Caco-2 (cell line): ENCODE results near the gene TOMM40L. TPM values are rescaled to one million over a fixed set of nuclear protein-coding genes. Genes with fewer than 3 reads are reported as not detected.

Experiments used
- BruUV-seq: library from RNA; stranded (reverse); fragments of 400-500 nt; replicated peaks from 2 replicates; lab custom pipeline; 2021; lab: Mats Ljungman, UMichigan
- CTCF ChIA-PET: fragments of 300-600 bp; sonication (Branson Sonifier 250); formaldehyde crosslinking; loops from one replicate; lab custom pipeline; 2022; ENCODE audit warnings: antibody characterized with exemption; lab: Charles Lee
- POLR2A ChIA-PET: fragments of 300-600 bp; sonication (Branson Sonifier 250); formaldehyde crosslinking; loops from one replicate; lab custom pipeline; 2022; ENCODE audit warnings: antibody characterized with exemption; lab: Charles Lee
- DNase-seq, 2 experiments: peaks; one replicate each; pipeline versions ENCODE4 v3.0.0 to v3.0.0-alpha.2; 2020 to 2022
- H3K27me3 ChIP-seq: replicated peaks from 2 replicates; pipeline ENCODE4 v1.6.0; 2011; ENCODE audit warnings: low read length; ENCODE audit not compliant: control insufficient read depth, insufficient read depth
- H3K36me3 ChIP-seq: 2 replicates; pipeline ENCODE4 v1.5.1; 2011; ENCODE audit warnings: low read length; ENCODE audit not compliant: control insufficient read depth, insufficient read depth
- H3K4me1 ChIP-seq: fragments of 250-450 bp; sonication (Bioruptor Pico); 2 replicates; pipeline ENCODE4 v1.5.1; 2020; ENCODE audit warnings: mild to moderate bottlenecking
- H3K4me3 ChIP-seq: 2 replicates; pipeline ENCODE4 v1.5.1; 2011; ENCODE audit warnings: low read depth, mild to moderate bottlenecking, control low read depth, low read length
- H3K9me3 ChIP-seq: fragments of 250-450 bp; sonication (Bioruptor Pico); 2 replicates; pipeline ENCODE4 v1.5.1; 2020; ENCODE audit warnings: mild to moderate bottlenecking, moderate library complexity
- H3K27ac Mint-ChIP-seq: one replicate; pipeline ENCODE4 v1.8.0; 2022; ENCODE audit warnings: mixed read lengths; ENCODE audit not compliant: unreplicated experiment
- H3K27me3 Mint-ChIP-seq: one replicate; pipeline ENCODE4 v1.8.0; 2022; ENCODE audit warnings: mixed read lengths; ENCODE audit not compliant: insufficient read depth, unreplicated experiment
- H3K36me3 Mint-ChIP-seq: one replicate; pipeline ENCODE4 v1.8.0; 2022; ENCODE audit warnings: mild to moderate bottlenecking, mixed read lengths; ENCODE audit not compliant: insufficient read depth, unreplicated experiment
- H3K4me1 Mint-ChIP-seq: one replicate; pipeline ENCODE4 v1.8.0; 2022; ENCODE audit warnings: low read depth, mixed read lengths; ENCODE audit not compliant: unreplicated experiment
- H3K4me3 Mint-ChIP-seq: one replicate; pipeline ENCODE4 v1.8.0; 2022; ENCODE audit warnings: mild to moderate bottlenecking, moderate library complexity, mixed read lengths; ENCODE audit not compliant: unreplicated experiment
- H3K9me3 Mint-ChIP-seq: one replicate; pipeline ENCODE4 v1.8.0; 2022; ENCODE audit warnings: mixed read lengths; ENCODE audit not compliant: unreplicated experiment
- CTCF ChIP-seq, 2 experiments: fragments of 200-600 bp in 1 of 2; IDR thresholded peaks; 1 replicate in 1 of 2; 2 replicates in 1 of 2; pipeline versions ENCODE4 v1.5.1 to v1.8.0; 2011 to 2022; ENCODE audit warnings: antibody characterized with exemption in 1 of 2, control low read depth in 1 of 2, inconsistent platforms in 1 of 2, low read depth in 1 of 2, low read length in 1 of 2, mild to moderate bottlenecking in 1 of 2, moderate library complexity in 1 of 2; ENCODE audit not compliant: insufficient read depth in 1 of 2, severe bottlenecking in 1 of 2, unreplicated experiment in 1 of 2
- intact Hi-C: fragments of 100-400 bp; cut with micrococcal nuclease; formaldehyde crosslinking; loops from one replicate; pipeline ENCODE4 v1.10.0; 2022; ENCODE audit not compliant: unreplicated experiment
- microRNA-seq: library from miRNA; unstranded; fragments of <30 nt; microRNA quantifications from one replicate; pipeline ENCODE4 v1.2.0, GENCODE V29; 2022
- total RNA-seq: library from RNA; stranded (reverse); gene quantifications from 2 replicates; pipeline ENCODE4 v1.2.3, GENCODE V29; 2022

TOMM40L gene
- total RNA-seq, 1 experiment from 2014 or later = 23.1 TPM

GRCh38 chr1:161274874-161275273 is 49.0 kb downstream of the TOMM40L start:
- Histone ChIP-seq H3K36me3 (no peaks in the 10 kb centered on the region), H3K27me3 (no peaks in the 10 kb centered on the region), H3K4me1 (peaks cover 15% of the 10 kb centered on the region), H3K9me3 (no peaks in the 10 kb centered on the region), H3K4me3 (no peak overlapping the region)
- no peak overlapping the region for H3K27ac Mint-ChIP-seq
- peaks cover 20% of the 10 kb centered on the region for H3K4me1 Mint-ChIP-seq
- DNase-seq = no peak
- BruUV-seq = no TSS peak
- H3K4me3 Mint-ChIP-seq = no peak overlapping the region
- no peaks in the 10 kb centered on the region for H3K9me3 Mint-ChIP-seq
- no peaks in the 10 kb centered on the region for H3K36me3 Mint-ChIP-seq
- H3K27me3 Mint-ChIP-seq = no peaks in the 10 kb centered on the region
- POLR2A ChIA-PET = no interaction called here
- CTCF ChIA-PET = interaction anchor here (0.7 kb wide), 1 partner anchor 40 kb away, joined by 3 read pairs; no protein-coding TSS in a partner anchor
- TF ChIP-seq CTCF (IDR thresholded peaks at IDR 0.05; ENCODE audit: insufficient read depth in 1 of 2, low read depth in 1 of 2, low read length in 1 of 2, severe bottlenecking in 1 of 2, unreplicated experiment in 1 of 2) = no peak
- intact Hi-C loops = no loop called here

Small RNA genes within 50 kb of the gene (microRNA-seq; reads per million reads assigned to microRNA genes)
- 0.93 reads per million for gene MIR5187

Other genes with a start within 250 kb of the TOMM40L start
- 182 and 196 TPM in 2 replicates for gene F11R, start 204.9 kb upstream of the TOMM40L start, total RNA-seq
- gene TSTD1, start 187.1 kb upstream of the TOMM40L start, total RNA-seq = 24.8 and 26.8 TPM in 2 replicates
- gene USF1, start 180.1 kb upstream of the TOMM40L start, total RNA-seq = 49.7 and 52.7 TPM in 2 replicates
- gene ARHGAP30, start 156.2 kb upstream of the TOMM40L start, total RNA-seq = not detected in 2 replicates
- gene NECTIN4, start 136.5 kb upstream of the TOMM40L start, total RNA-seq = 0.20 and 0.74 TPM in 2 replicates
- 2.0 and 2.2 TPM in 2 replicates for gene KLHDC9, start 127.7 kb upstream of the TOMM40L start, total RNA-seq
- gene PFDN2, start 108.0 kb upstream of the TOMM40L start, total RNA-seq = 80.0 and 88.0 TPM in 2 replicates
- gene NIT1, start 108.0 kb upstream of the TOMM40L start, total RNA-seq = 41.8 and 42.1 TPM in 2 replicates
- gene DEDD, start 93.4 kb upstream of the TOMM40L start, total RNA-seq = 33.8 and 37.0 TPM in 2 replicates
- 98.2 and 105 TPM in 2 replicates for gene UFC1, start 72.1 kb upstream of the TOMM40L start, total RNA-seq
- gene USP21, start 66.6 kb upstream of the TOMM40L start, total RNA-seq = 38.2 and 39.8 TPM in 2 replicates
- gene PPOX, start 59.6 kb upstream of the TOMM40L start, total RNA-seq = 25.0 and 25.4 TPM in 2 replicates
- 39.6 and 48.1 TPM in 2 replicates for gene B4GALT3, start 48.6 kb upstream of the TOMM40L start, total RNA-seq
- gene ADAMTS4, start 27.0 kb upstream of the TOMM40L start, total RNA-seq = 0.23 and 0.32 TPM in 2 replicates
- 110 and 115 TPM in 2 replicates for gene NDUFS2, start 23.7 kb upstream of the TOMM40L start, total RNA-seq
- gene FCER1G, start 10.8 kb upstream of the TOMM40L start, total RNA-seq = 1.5 and 2.6 TPM in 2 replicates
- gene APOA2, start 2.4 kb upstream of the TOMM40L start, total RNA-seq = 711 and 784 TPM in 2 replicates
- gene NR1I3, start 12.1 kb downstream of the TOMM40L start, total RNA-seq = not detected in 2 replicates
- 2.5 and 3.3 TPM in 2 replicates for gene PCP4L1, start 32.7 kb downstream of the TOMM40L start, total RNA-seq
- gene MPZ, start 83.9 kb downstream of the TOMM40L start, total RNA-seq = 0.20 and 0.23 TPM in 2 replicates
- gene SDHC, start 88.3 kb downstream of the TOMM40L start, total RNA-seq = 261 and 268 TPM in 2 replicates
- not detected in 2 replicates for gene CFAP126, start 141.8 kb downstream of the TOMM40L start, total RNA-seq